ENCODE measurements around the gene EPB41.
"Not testable (repeated sequence)": the region's sequence is repeated elsewhere in the genome, so short reads cannot be mapped to it uniquely, and the experiment has no call there.

The EPB41 gene

DNA sequence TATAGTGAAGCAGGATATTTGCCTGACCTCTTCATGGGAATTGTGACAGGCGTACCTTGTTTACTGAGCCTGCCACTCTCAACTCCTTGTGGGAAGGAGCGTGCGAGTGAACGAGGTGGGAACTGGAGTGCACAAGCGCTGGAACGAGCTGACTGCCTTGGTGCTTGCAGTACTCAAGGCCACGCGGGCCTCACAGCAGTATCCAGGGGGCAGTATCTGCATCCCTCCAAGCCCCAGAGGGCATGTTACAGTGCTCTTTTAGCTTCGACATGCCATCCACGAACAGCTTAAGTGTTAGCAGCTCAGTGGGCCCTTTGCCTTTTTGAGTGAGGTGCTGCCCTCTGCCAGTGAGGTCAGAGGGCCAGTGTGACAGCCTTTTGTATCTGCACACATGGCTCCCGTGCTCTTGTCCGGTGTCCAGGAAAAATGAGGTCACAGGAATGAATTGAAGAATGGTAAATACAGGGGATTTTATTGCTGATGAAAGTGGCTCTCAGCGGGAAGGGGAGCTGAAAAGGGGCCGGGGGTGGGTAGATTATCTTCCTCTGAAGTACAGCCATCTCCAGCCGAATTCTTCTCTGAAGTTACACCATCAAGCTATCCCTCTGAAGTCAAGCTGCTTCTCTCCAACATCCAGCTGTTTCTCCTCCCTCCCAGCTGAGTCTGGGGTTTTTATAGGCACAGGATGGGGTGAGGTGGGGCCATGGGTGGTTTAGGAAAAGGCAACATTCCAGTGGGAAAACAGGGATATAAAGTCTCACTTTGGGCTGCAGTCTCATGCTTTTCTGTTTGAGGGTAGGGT lies 69.3 kb downstream of the EPB41 start:
- no peak for DNase-seq

- no peak for DNase-seq
These were observed 69.9 kb downstream of the EPB41 start for GRCh38 chr1:28984311-28984684.

DNA sequence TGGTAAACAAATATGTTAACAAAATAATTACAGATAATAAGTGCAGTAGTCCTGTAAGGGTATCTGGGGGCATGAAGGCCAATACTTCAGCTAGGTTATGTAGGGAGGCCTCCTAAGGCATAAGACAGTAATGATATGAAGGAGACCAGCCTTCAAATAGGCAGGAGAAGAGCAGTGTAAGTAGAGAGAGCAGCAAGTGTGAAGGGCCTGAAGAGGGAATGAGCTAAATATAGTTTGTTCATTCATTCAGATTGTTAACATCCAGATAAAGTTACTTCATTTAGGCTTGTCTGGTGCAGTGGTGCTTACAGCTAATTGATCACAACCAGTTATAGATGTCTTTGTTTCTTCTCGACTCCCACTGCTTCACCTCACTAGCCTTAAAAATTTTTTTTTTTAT lies 71.1 kb downstream of the EPB41 start:
- DNase-seq: no peak

- no peak for DNase-seq
These were observed 72.0 kb downstream of the EPB41 start for GRCh38 chr1:28986306-28986910.

DNA sequence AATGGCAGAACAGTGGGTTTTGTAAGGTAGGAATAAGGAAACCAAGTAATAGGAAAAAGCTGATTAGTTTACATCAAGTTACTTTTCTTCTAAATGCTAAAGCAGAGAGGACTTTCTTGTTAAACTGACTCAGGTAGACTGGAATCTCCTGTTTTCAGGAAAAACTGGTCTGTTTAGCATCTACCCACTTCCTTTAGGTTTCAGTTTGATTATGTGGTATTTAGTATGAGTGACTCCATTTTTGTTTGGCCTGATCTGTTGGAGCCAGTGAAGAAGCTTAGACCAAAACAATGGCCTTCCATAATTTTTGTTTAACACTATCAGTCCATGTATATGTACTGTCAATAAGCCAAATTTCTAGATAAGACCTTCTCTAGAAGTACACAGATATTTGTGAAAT lies 88.4 kb downstream of the EPB41 start:
- no peak for DNase-seq

- no peak for DNase-seq
These were observed 89.9 kb downstream of the EPB41 start for GRCh38 chr1:29004288-29004687.

- DNase-seq: no peak
These were observed 90.4 kb downstream of the EPB41 start for GRCh38 chr1:29004798-29005197.

GRCh38 chr1:29011775-29012174 lies 97.4 kb downstream of the EPB41 start:
- no peak for DNase-seq

GRCh38 chr1:29017235-29017634 lies 102.9 kb downstream of the EPB41 start:
- no peak for DNase-seq

GRCh38 chr1:29017975-29018712 lies 103.8 kb downstream of the EPB41 start:
- no peak for DNase-seq

- no peak for DNase-seq
These were observed 108.3 kb downstream of the EPB41 start for GRCh38 chr1:29022620-29023019.

DNA sequence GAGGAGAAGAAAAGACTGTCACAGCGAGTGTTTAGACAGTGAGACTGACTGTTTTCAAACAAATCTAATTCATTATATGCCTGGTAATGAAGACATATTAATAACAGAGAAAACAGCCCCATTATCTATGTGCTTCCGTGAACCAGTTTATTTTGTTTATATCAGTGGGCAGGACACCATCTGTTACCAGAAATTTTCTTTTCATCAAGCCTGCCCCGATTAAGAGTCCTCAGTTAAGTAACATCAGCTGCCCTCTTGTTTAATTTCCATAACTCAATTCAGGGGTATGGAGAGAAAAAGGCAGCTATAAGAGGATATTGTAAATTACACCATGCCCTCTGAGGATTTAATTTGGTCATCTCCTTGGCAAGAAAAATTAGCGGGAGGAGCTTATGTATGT lies 115.3 kb downstream of the EPB41 start:
- DNase-seq: no peak

GRCh38 chr1:29032841-29033240 lies 118.5 kb downstream of the EPB41 start:
- DNase-seq: no peak

GRCh38 chr1:29033829-29034466 lies 119.6 kb downstream of the EPB41 start:
- DNase-seq: no peak

DNA sequence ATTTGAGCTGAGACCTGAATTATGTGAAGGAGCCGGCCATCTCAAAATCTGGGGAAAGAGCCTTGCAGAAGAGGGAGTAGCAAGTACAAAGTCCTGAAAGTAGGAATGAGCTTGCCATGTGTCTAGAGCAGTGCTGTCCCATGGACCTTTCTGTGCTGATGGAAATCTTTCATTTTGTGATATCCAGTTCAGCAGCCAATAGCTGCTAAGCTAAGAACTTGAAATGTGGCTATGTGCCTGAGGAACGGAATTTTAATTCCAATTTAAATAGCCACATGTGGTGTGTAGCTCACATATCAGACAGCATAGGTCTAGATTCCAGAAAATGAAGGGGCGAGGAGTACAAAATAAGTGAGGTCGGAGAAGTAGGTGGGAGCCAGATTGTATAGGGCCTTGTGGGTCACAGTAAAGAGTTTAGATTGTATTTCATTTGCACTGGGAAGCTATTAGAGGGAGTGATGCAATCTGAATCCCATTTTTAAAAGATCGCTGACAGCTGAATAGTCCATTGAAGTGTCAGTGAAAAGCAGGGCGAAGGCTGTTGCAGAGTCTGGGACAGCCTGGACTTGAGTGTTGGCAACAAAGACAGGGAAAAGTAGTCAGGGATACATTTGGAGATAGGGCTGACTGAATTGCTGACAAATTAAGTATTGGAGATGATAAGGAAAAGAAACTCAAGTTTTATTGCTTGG lies 129.1 kb downstream of the EPB41 start:
- no peak for DNase-seq

- no peak for DNase-seq
These were observed 129.6 kb downstream of the EPB41 start for GRCh38 chr1:29044010-29044409.

- not testable (repeated sequence) for DNase-seq
These were observed 131.3 kb downstream of the EPB41 start for GRCh38 chr1:29045663-29046062.

- no peak for DNase-seq
These were observed 132.8 kb downstream of the EPB41 start for GRCh38 chr1:29047142-29047541.

- no peak for DNase-seq
These were observed 135.8 kb downstream of the EPB41 start for GRCh38 chr1:29050166-29050565.

GRCh38 chr1:29052100-29052499 lies 137.7 kb downstream of the EPB41 start:
- no peak for DNase-seq

DNA sequence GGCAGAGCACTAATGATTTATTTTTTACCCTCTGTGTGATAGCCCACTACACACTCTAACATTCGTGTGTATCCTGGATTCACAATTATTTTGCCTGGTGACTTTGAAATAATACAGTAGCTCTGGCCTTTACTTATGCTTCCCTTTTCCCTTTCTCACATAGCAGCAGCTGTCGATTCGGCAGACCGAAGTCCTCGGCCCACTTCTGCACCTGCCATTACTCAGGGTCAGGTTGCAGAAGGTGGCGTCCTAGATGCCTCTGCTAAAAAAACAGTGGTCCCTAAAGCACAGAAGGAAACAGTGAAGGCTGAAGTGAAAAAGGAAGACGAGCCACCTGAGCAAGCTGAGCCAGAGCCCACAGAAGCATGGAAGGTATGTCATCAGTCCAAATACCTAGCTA lies 138.6 kb downstream of the EPB41 start:
- DNase-seq: no peak

- no peak for DNase-seq
These were observed 140.8 kb downstream of the EPB41 start for GRCh38 chr1:29055160-29055559.

DNA sequence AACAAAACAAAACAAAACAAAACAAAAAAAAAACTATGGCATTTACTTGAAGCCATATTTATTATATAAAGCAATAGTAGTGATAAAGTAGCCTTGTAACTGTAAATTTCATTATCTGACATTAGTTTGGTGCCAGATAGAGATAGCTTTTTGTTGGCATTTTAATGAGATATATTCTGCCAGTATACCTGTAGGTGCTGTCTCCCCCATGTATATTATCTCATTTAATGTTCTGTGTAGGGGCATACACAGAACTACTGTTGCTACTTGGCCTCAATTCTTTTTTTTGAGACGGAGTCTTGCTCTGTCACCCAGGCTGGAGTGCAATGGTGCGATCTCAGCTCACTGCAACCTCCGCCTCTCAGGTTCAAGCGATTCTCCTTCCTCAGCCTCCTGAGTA lies 141.9 kb downstream of the EPB41 start:
- no peak for DNase-seq
